K562 (cell line): ENCODE results near the gene LRRC25. TPM values are rescaled to one million over a fixed set of nuclear protein-coding genes. Genes with fewer than 3 reads are reported as not detected.

ENCODE experiments used
- ATAC-seq: fragments of 200-7000 bp; cut with Tn5 transposase; 3 replicates; pipeline ENCODE4 v1.9.1; 2020; ENCODE audit warnings: moderate library complexity
- BruUV-seq: library from RNA; stranded (reverse); fragments of 400-500 nt; replicated peaks from 2 replicates; lab custom pipeline; 2021; lab: Mats Ljungman, UMichigan
- CTCF ChIA-PET: fragments of 300-600 bp; formaldehyde crosslinking; extraction: SDS; loops from one replicate; lab custom pipeline; 2021; ENCODE audit warnings: low intra/inter-chr PET ratio; lab: Yijun Ruan, JAX
- POLR2A ChIA-PET: fragments of 300-600, 350-650 bp; sonication (Branson Sonifier 250); formaldehyde crosslinking; extraction: SDS; loops from one replicate; lab custom pipeline; 2021; ENCODE audit warnings: antibody characterized with exemption, inconsistent platforms; lab: Yijun Ruan, JAX
- DNase-seq, 4 experiments: peaks; one replicate each; pipeline versions ENCODE4 v3.0.0 to v3.0.0-alpha.2; 2011 to 2018; ENCODE audit warnings: low spot score in 3 of 4, mixed read lengths in 3 of 4; ENCODE audit errors: extremely low read depth in 1 of 4
- FAIRE-seq: peaks from 2 replicates; lab custom pipeline; 2011; peaks lifted over from hg19 to GRCh38; lab: Jason Lieb, UNC
- H2AFZ ChIP-seq: 2 replicates; pipeline ENCODE4 v1.6.0; 2011; ENCODE audit warnings: low read depth, low read length, control low read depth, inconsistent platforms
- H3K27ac ChIP-seq: fragments of 200-600 bp; 3 replicates; pipeline ENCODE4 v1.8.0; 2011; ENCODE audit warnings: low read depth, mild to moderate bottlenecking, control low read depth, inconsistent platforms, low read length, moderate library complexity, mixed read lengths; ENCODE audit errors: extremely low read depth
- H3K27me3 ChIP-seq, 2 experiments: fragments of 300-600 bp in 1 of 2; 2 replicates in 1 of 2; 3 replicates in 1 of 2; pipeline versions ENCODE4 v1.6.0 to v1.8.0; 2011; ENCODE audit warnings: inconsistent platforms in 2 of 2, low read length in 2 of 2, mild to moderate bottlenecking in 1 of 2, mixed read lengths in 1 of 2, moderate library complexity in 1 of 2; ENCODE audit not compliant: control insufficient read depth in 2 of 2, insufficient read depth in 2 of 2
- H3K36me3 ChIP-seq: fragments of 300-600 bp; 3 replicates; pipeline ENCODE4 v1.8.0; 2011; ENCODE audit warnings: mild to moderate bottlenecking, low read length, inconsistent platforms; ENCODE audit not compliant: control insufficient read depth, insufficient read depth
- H3K4me1 ChIP-seq, 2 experiments: fragments of 200-600 bp in 1 of 2; replicated peaks in 1 of 2; 2 replicates in 1 of 2; 3 replicates in 1 of 2; pipeline versions ENCODE4 v1.5.1 to v1.8.0; 2011; ENCODE audit warnings: inconsistent platforms in 2 of 2, low read length in 2 of 2, mild to moderate bottlenecking in 1 of 2, mixed read lengths in 1 of 2, moderate library complexity in 1 of 2; ENCODE audit not compliant: control insufficient read depth in 2 of 2, insufficient read depth in 2 of 2
- H3K4me2 ChIP-seq: 2 replicates; pipeline ENCODE4 v1.6.1; 2011; ENCODE audit warnings: low read length, control low read depth, inconsistent platforms, mixed read lengths; ENCODE audit not compliant: insufficient read depth
- H3K4me3 ChIP-seq: fragments of 200-600 bp; sonication (generic), shearing (Covaris generic); 2 replicates; pipeline ENCODE4 v1.5.1; 2016; ENCODE audit warnings: control low read depth, inconsistent platforms
- H3K79me2 ChIP-seq: fragments of 200-600 bp; 3 replicates; pipeline ENCODE4 v1.8.0; 2011; ENCODE audit warnings: low read length, inconsistent platforms; ENCODE audit not compliant: control insufficient read depth, insufficient read depth
- H3K9ac ChIP-seq, 2 experiments: 2 replicates each; pipeline versions ENCODE4 v1.6.0 to v1.6.1; 2011; ENCODE audit warnings: low read depth in 2 of 2, low read length in 2 of 2, control low read depth in 1 of 2, inconsistent platforms in 1 of 2, mild to moderate bottlenecking in 1 of 2, mixed read lengths in 1 of 2; ENCODE audit not compliant: insufficient read depth in 1 of 2
- H3K9me1 ChIP-seq: one replicate; pipeline ENCODE4 v1.6.0; 2011; ENCODE audit warnings: inconsistent platforms, mild to moderate bottlenecking, low read length, moderate library complexity; ENCODE audit not compliant: control insufficient read depth, insufficient read depth
- H3K9me3 ChIP-seq: replicated peaks from 2 replicates; pipeline ENCODE4 v1.5.1; 2011; ENCODE audit warnings: low read depth, low read length, inconsistent platforms; ENCODE audit not compliant: control insufficient read depth, insufficient read depth
- H4K20me1 ChIP-seq: replicated peaks from 2 replicates; pipeline ENCODE4 v1.6.1; 2011; ENCODE audit warnings: low read length, inconsistent platforms, mixed read lengths; ENCODE audit not compliant: control insufficient read depth, insufficient read depth
- BCOR ChIP-seq: fragments of 450-650 bp; IDR thresholded peaks from 2 replicates; pipeline ENCODE4 v1.6.1; 2016
- CBX1 ChIP-seq: sonication (generic); IDR thresholded peaks from 2 replicates; pipeline ENCODE4 v1.6.1; 2016; ENCODE audit warnings: antibody characterized with exemption, low read depth, mild to moderate bottlenecking
- FOXA1 ChIP-seq: fragments of 450-650 bp; IDR thresholded peaks from 2 replicates; pipeline ENCODE4 v1.6.1; 2016; ENCODE audit warnings: mild to moderate bottlenecking, borderline replicate concordance
- FOXP1 ChIP-seq: sonication (generic); formaldehyde crosslinking; IDR thresholded peaks from 2 replicates; pipeline ENCODE4 v1.8.0; 2022; ENCODE audit warnings: mild to moderate bottlenecking, missing genetic modification reagents
- HNRNPK ChIP-seq: fragments of 200-400 bp; formaldehyde crosslinking; IDR thresholded peaks from one replicate; pipeline ENCODE4 v1.6.1; 2018; ENCODE audit warnings: mild to moderate bottlenecking, low read depth, low read length; ENCODE audit not compliant: poor library complexity, severe bottlenecking
- KDM1A ChIP-seq, 2 experiments: fragments of 450-650 bp; IDR thresholded peaks; 2 replicates each; pipeline ENCODE4 v1.6.1; 2016; ENCODE audit warnings: mild to moderate bottlenecking in 2 of 2
- KLF13 ChIP-seq: fragments of 450-650 bp; IDR thresholded peaks from 2 replicates; pipeline ENCODE4 v1.6.1; 2016; ENCODE audit warnings: missing genetic modification characterization, low read depth, mild to moderate bottlenecking, missing compliant biosample characterization, moderate library complexity, borderline replicate concordance
- NCOA4 ChIP-seq: fragments of 450-650 bp; IDR thresholded peaks from 2 replicates; pipeline ENCODE4 v1.6.1; 2018; ENCODE audit warnings: mild to moderate bottlenecking; ENCODE audit not compliant: partially characterized antibody
- PML ChIP-seq: IDR thresholded peaks from 2 replicates; pipeline ENCODE4 v1.6.1; 2012; ENCODE audit warnings: low read length, inconsistent platforms
- POLR2G ChIP-seq: fragments of 200-400 bp; formaldehyde crosslinking; IDR thresholded peaks from 2 replicates; pipeline ENCODE4 v1.6.1; 2017; ENCODE audit warnings: low read depth, mild to moderate bottlenecking, antibody characterized with exemption, low read length, moderate library complexity
- SMARCA5 ChIP-seq: fragments of 450-650 bp; IDR thresholded peaks from 2 replicates; pipeline ENCODE4 v1.6.1; 2016
- SP1 ChIP-seq: sonication (generic); formaldehyde crosslinking; IDR thresholded peaks from 2 replicates; pipeline ENCODE4 v1.8.1; 2022; ENCODE audit warnings: mild to moderate bottlenecking, missing genetic modification reagents
- ZFP91 ChIP-seq: sonication (generic); formaldehyde crosslinking; IDR thresholded peaks from 2 replicates; pipeline ENCODE4 v1.8.0; 2022; ENCODE audit warnings: mild to moderate bottlenecking, missing genetic modification reagents
- ZNF175 ChIP-seq: fragments of 200-800 bp; sonication (Bioruptor generic); IDR thresholded peaks from 2 replicates; pipeline ENCODE4 v1.6.1; 2016; ENCODE audit warnings: low read depth, mild to moderate bottlenecking, missing genetic modification characterization, missing compliant biosample characterization
- ZNF184 ChIP-seq: sonication (generic); formaldehyde crosslinking; IDR thresholded peaks from 2 replicates; pipeline ENCODE4 v1.5.0; 2020; ENCODE audit warnings: missing genetic modification reagents
- ZNF431 ChIP-seq: sonication (generic); formaldehyde crosslinking; IDR thresholded peaks from 2 replicates; pipeline ENCODE4 v1.8.0; 2022; ENCODE audit warnings: mild to moderate bottlenecking, missing genetic modification reagents
- ZNF668 ChIP-seq: fragments of 250-450 bp; sonication (Bioruptor Pico); IDR thresholded peaks from 2 replicates; pipeline ENCODE4 v1.8.0; 2022; ENCODE audit warnings: mild to moderate bottlenecking, inconsistent platforms
- ZNF77 ChIP-seq: fragments of 250-450 bp; sonication (Bioruptor Pico); IDR thresholded peaks from 2 replicates; pipeline ENCODE4 v1.5.0; 2020
- WGBS: fragments of 100-300 bp; shearing (Covaris generic); methylation state at CpG from one replicate; pipeline ENCODE4 v1.1.6; 2016; ENCODE audit warnings: low coverage, mixed read lengths; ENCODE audit not compliant: insufficient coverage; ENCODE audit errors: missing lambda C conversion rate; 5-methylcytosine and 5-hydroxymethylcytosine counted together
- in situ Hi-C: fragments of 300-500 bp; cut with MboI; formaldehyde crosslinking; loops from 4 replicates; pipeline ENCODE4 v1.15.0; 2018; ENCODE audit warnings: inconsistent platforms, mixed read lengths
- intact Hi-C: fragments of 100-400 bp; cut with micrococcal nuclease; formaldehyde crosslinking; loops from 2 replicates; pipeline ENCODE4 v1.14.2; 2022
- polyA plus RNA-seq, 8 experiments: library from polyadenylated mRNA; depleted of rRNA in 4 of 8; stranded (reverse) in 5 of 8; unstranded in 3 of 8; fragments of >200 nt; fragmentation: Nextera tagmentation in 2 of 8; fragmentation: Illumina TruSeq in 1 of 8; extraction: Ambion mirVana in 2 of 8; extraction: Trizol in 1 of 8; gene quantifications; 2 replicates each; pipeline versions ENCODE4 v1.2.1 to v1.2.3, GENCODE V29; 2011 to 2014; ENCODE audit warnings: inconsistent platforms in 1 of 8, missing spikeins in 1 of 8
- total RNA-seq, 7 experiments: library from RNA; depleted of rRNA in 6 of 7; stranded (reverse); fragments of >200 nt in 6 of 7; fragmentation: Illumina TruSeq in 2 of 7; extraction: Trizol in 2 of 7; gene quantifications; 2 replicates each; pipeline versions ENCODE4 v1.2.1 to v1.2.3, GENCODE V29; 2011 to 2021; ENCODE audit warnings: low replicate concordance in 1 of 7
- TF ChIP-seq, protein P1 (sequence below): IDR thresholded peaks from 3 replicates; pipeline ENCODE4 v1.6.1; 2011; ENCODE audit warnings: borderline replicate concordance, mild to moderate bottlenecking, moderate library complexity; ENCODE audit not compliant: insufficient read length; ENCODE audit errors: extremely low read depth

LRRC25 gene
- total and polyA plus RNA-seq, 9 of the 15 experiments (the other 6 are each of a cell fraction or from before 2014, with no cell fraction given) = 0.07 to 0.36 (median 0.10) TPM; not detected in 3

DNA sequence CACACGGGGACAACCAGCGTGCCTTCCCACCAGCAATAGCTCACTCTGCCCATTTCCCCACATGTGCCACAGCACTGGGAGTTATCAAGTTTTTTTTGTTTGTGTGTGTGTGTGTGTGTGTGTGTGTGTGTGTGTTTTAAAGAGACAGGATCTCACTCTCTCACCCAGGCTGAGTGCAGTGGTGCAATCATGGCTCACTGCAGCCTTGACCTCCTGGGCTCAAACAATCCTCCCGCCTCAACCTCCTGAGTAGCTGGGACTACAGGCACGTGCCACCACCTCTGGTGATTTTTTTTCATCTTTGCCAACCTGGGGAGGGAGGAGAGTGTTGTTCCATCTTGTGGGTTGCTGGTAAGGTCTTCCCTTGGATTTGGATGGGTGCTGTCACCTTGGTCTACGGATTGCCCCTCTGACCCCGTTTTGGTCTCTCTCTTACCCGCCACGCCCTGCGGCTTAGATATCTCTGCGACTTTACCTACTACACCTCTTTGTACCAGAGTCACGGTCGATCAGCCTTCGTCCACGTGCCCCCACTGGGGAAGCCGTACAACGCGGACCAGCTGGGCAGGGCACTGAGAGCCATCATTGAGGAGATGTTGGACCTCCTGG is 34.4 kb downstream of the LRRC25 start:
- CTCF ChIA-PET = no interaction called here
- no peaks in the 10 kb centered on the region for H4K20me1 ChIP-seq
- no peak overlapping the region for H2AFZ ChIP-seq
- POLR2A ChIA-PET = interaction anchor here (0.6 to 13.9 kb wide), 4 partner anchors 10 to 25 kb away, joined by 3 to 207 read pairs (median 4); partner anchors contain the start of gene GDF15
- H3K4me2 ChIP-seq = no peak overlapping the region
- in situ Hi-C loops (no loop called here), intact Hi-C loops (no loop called here)
- no peaks in the 10 kb centered on the region for H3K27me3 ChIP-seq
- H3K9ac ChIP-seq = peak overlapping the region; percentile 84 to 86
- ATAC-seq (peak; percentile 4; the same call in 1 of the 3 replicates), DNase-seq (peak in 1 of 4 experiments; percentile 5), FAIRE-seq (no peak)
- H3K36me3 ChIP-seq = peaks cover 77% of the 10 kb centered on the region; the same call in 2 of the 3 replicates
- BruUV-seq = no TSS peak
- no peak overlapping the region for H3K4me3 ChIP-seq
- H3K79me2 ChIP-seq = peaks cover 10% of the 10 kb centered on the region; the same call in 2 of the 3 replicates
- H3K27ac ChIP-seq = peak overlapping the region; percentile 99; the same call in 2 of the 3 replicates
- no peaks in the 10 kb centered on the region for H3K9me1 ChIP-seq
- peaks cover 41% of the 10 kb centered on the region in 2 experiments for H3K4me1 ChIP-seq
- H3K9me3 ChIP-seq = no peaks in the 10 kb centered on the region
- WGBS = 87% methylated on average over 17 of the region's 17 CpGs
- TF ChIP-seq ZNF431 = no peak
- peak; percentile 90 for TF ChIP-seq SMARCA5
- no peak for TF ChIP-seq PML
- peak; percentile 58; the same call in 1 of the 2 replicates for TF ChIP-seq SP1 (CRISPR knock-in tag)
- 0 out of 2 replicates have a peak, but pooled peaks have one; percentile 25 for TF ChIP-seq ZNF668
- TF ChIP-seq, protein P1, sequence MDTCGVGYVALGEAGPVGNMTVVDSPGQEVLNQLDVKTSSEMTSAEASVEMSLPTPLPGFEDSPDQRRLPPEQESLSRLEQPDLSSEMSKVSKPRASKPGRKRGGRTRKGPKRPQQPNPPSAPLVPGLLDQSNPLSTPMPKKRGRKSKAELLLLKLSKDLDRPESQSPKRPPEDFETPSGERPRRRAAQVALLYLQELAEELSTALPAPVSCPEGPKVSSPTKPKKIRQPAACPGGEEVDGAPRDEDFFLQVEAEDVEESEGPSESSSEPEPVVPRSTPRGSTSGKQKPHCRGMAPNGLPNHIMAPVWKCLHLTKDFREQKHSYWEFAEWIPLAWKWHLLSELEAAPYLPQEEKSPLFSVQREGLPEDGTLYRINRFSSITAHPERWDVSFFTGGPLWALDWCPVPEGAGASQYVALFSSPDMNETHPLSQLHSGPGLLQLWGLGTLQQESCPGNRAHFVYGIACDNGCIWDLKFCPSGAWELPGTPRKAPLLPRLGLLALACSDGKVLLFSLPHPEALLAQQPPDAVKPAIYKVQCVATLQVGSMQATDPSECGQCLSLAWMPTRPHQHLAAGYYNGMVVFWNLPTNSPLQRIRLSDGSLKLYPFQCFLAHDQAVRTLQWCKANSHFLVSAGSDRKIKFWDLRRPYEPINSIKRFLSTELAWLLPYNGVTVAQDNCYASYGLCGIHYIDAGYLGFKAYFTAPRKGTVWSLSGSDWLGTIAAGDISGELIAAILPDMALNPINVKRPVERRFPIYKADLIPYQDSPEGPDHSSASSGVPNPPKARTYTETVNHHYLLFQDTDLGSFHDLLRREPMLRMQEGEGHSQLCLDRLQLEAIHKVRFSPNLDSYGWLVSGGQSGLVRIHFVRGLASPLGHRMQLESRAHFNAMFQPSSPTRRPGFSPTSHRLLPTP = no peak
- 0 out of 2 replicates have a peak, but pooled peaks have one; percentile 27 for TF ChIP-seq POLR2G
- TF ChIP-seq FOXP1 (CRISPR knock-in tag) = 0 out of 2 replicates have a peak, but pooled peaks have one; percentile 39
- no peak for TF ChIP-seq KLF13 (tag)
- TF ChIP-seq CBX1 = no peak
- TF ChIP-seq NCOA4 = no peak
- TF ChIP-seq KDM1A (IDR thresholded peaks at IDR 0.05) = 0 out of 4 replicates have a peak, but pooled peaks of 1 of the 2 experiments have one; percentile 36
- TF ChIP-seq FOXA1 = no peak
- TF ChIP-seq ZNF77 (CRISPR knock-in tag) = no peak
- no peak for TF ChIP-seq ZNF184
- TF ChIP-seq ZNF175 (CRISPR knock-in tag) = 0 out of 2 replicates have a peak, but pooled peaks have one; percentile 14
- TF ChIP-seq ZFP91 (CRISPR knock-in tag) = peak; percentile 97
- 0 out of 2 replicates have a peak, but pooled peaks have one; percentile 24 for TF ChIP-seq BCOR
- TF ChIP-seq HNRNPK = no peak
